ENCODE results near the gene RGMB.

The RGMB gene

DNA sequence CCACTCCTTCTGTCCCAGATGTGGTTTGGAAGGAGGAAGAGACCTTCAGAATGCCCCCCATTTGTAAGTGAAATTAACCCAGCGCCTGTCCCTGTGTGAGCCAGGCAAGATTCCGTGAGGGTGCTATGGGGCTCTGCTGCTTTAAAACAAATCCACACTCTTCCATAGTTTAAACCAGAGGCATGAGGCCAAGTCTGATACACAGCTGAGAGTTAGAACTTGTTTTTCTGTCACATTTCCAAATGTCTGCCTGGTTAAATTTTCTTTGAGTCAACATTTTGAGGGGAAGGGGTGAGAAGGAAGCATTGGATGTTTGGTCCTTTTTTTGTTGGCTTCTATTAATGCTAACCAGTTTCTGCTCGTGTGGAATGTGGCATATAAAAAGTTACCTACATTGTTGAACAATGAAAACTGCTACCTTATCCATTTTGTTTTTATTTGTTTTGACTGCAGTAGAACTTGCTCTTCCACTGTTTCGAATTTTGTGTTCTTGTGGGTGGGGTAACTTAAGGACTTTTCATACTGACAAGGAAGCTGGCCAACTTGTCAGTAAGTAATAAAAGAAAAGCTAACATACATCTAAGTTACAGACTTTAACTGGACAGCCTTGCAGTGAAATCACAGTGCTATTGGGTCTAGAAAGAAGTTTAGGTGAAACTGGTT lies 12.9 kb downstream of the RGMB start:
- no peak for DNase-seq

GRCh38 chr5:98787131-98787719 lies 13.8 kb downstream of the RGMB start:
- DNase-seq, result no peak

DNA sequence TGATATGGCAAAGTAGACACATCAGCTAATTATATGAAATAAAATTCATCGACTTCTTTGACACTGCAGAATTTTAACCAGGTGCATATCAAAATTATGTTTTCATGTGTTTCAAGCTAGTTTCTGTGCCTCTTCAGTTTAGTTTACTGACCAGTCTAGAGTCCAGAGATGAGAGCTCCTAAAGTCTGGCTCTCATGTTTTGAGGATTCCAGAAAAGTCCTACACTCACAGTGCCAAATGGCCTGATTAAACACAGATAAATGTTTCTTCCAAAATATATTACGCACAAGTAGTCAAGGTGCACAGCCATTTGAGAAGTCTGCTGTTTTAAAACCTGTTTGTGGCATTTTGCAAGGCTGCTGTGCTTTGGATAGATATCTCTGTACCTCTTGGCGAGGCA lies 15.6 kb downstream of the RGMB start:
- no peak for DNase-seq

GRCh38 chr5:98791001-98791519 lies 17.6 kb downstream of the RGMB start:
- DNase-seq, result no peak

DNA sequence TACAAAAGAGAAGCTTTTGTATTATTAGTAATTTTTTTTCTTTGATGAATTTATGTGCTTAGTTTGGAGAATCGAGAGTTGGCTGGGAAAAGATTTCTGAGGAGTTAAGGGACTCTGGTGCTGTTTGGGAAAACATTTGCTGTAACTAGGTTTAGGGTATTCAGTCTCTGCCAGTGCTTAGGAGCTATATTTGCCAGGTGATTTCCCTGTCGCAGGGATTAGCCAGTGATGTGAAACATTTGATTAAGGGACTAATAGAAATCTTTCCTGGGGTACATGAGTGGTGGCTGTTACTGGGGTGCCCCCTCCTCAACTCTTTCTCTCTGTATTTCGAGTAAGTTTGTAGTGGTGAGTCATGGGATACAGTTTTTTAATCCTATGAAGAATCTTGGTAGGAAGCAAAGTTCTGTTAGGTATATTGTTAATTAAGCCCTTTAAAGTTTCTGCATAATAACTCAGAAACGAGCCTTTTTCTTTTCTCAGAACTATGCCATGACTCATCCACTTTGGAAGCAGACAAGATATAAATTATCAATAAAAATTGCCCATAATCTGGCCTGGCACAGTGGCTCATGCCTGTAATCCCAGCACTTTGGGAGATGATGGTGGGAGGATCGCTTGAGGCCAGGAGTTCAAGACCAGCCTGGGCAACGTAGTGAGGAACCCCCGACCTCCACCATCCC lies 18.6 kb downstream of the RGMB start:
- no peak for DNase-seq

GRCh38 chr5:98793223-98793622 lies 19.8 kb downstream of the RGMB start:
- DNase-seq, result no peak

- no peak for DNase-seq
Measured at GRCh38 chr5:98794001-98794400, 20.5 kb downstream of the RGMB start.

DNA sequence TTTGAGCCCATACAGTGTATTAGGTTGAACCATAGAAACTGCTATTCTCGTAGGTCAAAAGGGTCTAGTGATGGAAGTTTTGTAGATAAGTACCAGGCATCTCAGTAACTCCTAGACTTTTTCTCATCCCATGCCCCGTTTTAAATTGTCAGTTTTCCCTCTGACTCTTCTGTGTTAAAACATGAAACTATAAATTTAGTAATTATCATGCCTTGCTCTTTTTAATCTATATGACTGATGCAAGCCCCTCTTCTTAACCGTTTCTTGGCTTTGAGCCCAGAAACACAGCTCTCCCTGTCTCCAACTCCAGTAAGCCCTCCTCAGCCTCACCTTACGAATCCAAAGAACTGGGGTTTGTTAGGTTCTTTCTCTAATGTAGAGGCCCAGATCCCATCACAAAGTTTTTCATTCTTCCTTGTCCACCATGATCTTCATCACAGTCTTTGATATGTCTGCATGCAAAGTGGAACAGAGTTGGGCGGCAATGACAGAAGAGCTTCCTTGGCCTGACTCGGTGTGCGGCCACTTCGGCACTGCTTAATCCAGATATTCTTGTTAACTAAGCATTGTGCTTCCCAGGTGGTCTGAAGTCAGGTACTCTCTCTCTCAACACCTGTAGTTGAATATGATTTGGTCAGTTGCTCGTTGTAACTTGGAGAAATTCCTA lies 21.1 kb downstream of the RGMB start:
- no peak for DNase-seq

GRCh38 chr5:98795243-98795642 lies 21.8 kb downstream of the RGMB start:
- DNase-seq, result no peak

DNA sequence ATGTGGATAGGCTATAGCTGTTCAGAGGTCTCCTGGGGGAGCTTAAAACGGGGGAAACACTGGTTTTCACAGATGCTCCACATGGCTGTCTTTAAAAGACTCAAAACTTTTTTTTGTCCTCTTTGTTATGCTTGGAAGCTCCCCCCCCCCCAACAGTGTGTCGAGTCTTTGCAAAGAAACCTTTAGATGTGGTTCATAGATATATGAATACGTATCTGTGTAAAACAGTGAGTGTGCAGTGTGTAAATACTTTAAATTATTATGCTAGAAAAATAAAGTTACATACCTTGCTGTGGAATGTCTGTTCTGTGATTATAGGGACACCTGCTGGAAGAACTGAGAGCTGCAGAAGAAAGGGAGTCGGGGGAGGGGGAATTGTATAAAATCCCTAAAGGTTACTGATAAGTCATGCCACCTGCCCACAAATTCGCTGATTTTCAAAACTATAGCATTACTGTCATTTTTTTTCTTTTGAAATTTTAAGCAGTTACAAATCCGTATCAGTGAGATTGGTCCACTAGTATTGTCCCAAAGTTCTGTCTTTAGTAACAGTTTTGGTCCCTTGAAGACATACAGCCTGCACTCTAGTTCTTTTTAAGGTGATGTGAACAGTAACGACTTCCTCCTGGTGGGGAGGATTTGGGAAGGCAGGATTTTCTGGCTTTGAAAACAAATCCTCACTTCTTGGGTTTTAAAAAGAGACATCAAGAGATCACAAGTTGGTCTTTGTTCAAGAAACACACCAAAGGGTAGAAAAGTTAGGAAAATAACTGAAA lies 22.9 kb downstream of the RGMB start:
- no peak for DNase-seq

GRCh38 chr5:98798371-98798770 lies 24.9 kb downstream of the RGMB start:
- DNase-seq, result no peak

- no peak for DNase-seq
Measured at GRCh38 chr5:98798847-98799246, 25.4 kb downstream of the RGMB start.

GRCh38 chr5:98804066-98804465 lies 30.6 kb downstream of the RGMB start:
- no peak for DNase-seq

- no peak for DNase-seq
Measured at GRCh38 chr5:98805070-98805469, 31.6 kb downstream of the RGMB start.

DNA sequence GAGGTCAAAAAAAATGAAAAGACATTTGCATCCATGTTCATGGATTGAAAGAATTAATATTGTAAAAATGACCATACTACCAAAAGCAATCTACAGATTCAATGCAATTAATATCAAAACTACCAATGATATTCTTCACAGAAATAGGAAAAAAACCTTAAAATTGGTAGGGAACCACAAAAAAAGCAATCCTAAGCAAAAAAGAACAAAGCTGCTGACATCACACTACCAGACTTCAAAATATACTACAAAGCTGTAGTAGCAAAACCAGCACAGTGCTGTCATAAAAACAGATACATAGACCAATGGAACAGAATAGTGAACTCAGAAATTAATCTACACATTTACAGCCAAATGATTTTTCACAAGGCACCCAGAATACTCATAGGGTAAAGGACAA lies 34.3 kb downstream of the RGMB start:
- DNase-seq, result no peak

DNA sequence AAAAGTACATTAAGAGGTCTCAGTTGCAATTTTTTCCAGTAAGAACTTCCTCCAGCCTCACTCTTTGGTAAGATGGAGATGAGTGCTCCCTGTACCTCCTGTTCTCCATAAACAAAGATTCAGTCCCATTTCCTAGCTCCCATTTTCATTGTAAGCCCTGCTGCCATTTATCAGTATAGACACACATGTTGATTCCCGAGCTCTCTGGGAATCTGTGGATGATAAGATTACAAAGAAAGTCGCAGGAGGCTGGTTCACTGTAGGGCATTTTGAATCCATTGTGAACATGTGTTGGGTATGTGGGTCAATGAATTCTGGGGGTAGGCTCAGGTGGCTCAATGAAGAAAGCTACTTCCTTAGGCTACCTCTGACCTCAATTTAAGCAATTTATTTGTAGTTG lies 36.7 kb downstream of the RGMB start:
- DNase-seq, result no peak

GRCh38 chr5:98813755-98814154 lies 40.3 kb downstream of the RGMB start:
- DNase-seq, result no peak

DNA sequence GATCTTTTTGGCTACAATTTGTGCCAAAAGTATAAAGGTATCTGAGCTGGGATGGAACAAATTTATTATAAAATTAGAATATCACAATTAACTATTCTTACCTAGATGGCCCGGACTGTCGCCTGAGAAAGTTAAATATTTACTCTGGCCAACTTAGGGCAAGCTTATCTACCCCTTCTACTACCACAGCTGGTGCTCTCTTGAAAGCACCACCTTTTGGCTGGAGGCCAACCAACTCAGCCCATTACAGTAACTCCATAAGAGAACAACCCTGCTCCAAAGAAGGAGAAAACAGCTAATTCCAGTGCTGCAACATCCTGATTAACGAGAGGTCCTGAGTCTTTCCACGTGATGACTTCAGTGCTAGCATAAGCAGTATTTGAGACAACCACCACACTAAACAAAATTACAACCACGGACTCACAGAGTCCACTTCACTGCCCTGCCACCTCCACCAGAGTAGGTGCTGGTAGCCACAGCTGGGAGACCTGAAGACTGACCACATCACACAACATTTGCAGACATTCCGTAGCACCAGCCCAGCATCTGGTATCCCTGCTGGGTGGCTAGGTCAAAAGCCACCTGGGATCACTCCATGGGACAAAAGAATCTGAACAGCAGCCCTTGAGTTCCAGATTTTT lies 43.2 kb downstream of the RGMB start:
- no peak for DNase-seq

DNA sequence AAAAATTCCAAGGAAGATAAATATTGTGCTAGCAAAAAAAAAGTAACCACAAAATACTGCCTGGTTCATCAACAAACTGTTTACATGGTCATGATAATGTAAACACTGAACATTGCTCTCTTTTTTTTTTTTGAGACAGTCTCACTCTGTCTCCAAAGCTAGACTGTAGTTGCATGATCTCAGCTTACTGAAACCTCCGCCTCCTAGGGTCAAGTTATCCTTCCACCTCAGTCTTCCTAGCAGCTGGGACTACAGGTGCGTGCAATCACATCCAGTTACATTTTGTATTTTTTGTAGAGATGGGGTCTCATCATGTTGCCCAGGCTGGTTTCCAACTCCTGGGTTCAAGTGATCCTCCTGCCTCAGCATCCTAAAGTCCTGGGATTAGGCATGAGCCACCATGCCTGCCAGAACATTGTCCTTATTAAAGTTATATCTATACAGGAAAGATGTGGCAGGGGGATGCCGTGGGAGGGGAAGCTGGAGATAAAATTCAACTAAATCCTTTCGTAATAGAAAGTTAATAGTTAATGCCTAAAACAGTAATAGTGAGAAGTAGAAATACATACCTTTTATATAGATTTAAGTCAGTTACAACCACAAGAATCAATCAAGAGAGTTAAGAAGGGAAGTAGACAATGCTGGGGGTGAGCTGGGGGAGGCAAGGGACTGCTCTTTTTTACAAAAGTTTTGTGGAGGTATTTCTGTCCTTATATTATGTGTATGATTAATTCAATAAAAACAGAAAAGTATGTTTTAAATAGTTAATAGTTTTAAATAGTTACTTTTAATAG lies 52.3 kb downstream of the RGMB start:
- no peak for DNase-seq

GRCh38 chr5:98827161-98827560 lies 53.7 kb downstream of the RGMB start:
- no peak for DNase-seq

DNA sequence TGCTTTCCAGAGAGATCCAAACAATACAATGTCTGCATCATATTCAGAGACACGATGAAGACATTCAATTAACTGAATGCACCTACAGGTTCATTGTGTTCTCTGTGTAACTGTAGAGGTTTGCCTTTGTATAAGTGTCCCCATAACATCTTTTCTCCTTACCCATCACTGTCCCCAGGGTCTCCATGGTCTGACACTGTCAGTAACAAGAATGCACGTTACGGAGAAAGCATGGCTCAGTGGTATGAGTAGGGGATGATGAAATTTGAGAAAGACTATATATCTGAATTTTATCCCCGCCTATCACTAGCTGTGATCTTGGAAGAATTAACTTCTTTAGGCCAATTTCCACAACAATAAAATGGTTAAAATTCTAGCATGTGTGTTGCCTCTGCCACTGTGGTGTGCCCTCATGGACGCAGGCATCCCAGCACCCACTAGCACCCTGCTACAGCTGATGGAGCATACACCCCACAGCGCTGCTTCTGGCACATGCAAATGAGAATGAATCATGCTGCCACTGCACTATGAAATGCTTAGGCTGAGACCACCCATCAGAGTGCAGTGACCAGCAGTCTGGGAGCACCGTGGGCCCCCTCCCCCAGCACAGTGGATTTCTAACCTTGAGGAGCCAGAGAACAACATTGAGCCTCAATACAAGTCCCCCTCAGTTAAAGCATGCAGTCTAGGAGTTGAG lies 54.3 kb downstream of the RGMB start:
- no peak for DNase-seq

All from NCI-H1694 (cell line).